Measurements from ENCODE around the gene FNDC10. TPM values are rescaled to one million over a fixed set of nuclear protein-coding genes. Genes with fewer than 3 reads are reported as not detected.

FNDC10 gene
- total and polyA plus RNA-seq, 9 of the 15 experiments (the other 6 are each of a cell fraction or from before 2014, with no cell fraction given), result 0.08 to 6.3 (median 1.6) TPM

DNA sequence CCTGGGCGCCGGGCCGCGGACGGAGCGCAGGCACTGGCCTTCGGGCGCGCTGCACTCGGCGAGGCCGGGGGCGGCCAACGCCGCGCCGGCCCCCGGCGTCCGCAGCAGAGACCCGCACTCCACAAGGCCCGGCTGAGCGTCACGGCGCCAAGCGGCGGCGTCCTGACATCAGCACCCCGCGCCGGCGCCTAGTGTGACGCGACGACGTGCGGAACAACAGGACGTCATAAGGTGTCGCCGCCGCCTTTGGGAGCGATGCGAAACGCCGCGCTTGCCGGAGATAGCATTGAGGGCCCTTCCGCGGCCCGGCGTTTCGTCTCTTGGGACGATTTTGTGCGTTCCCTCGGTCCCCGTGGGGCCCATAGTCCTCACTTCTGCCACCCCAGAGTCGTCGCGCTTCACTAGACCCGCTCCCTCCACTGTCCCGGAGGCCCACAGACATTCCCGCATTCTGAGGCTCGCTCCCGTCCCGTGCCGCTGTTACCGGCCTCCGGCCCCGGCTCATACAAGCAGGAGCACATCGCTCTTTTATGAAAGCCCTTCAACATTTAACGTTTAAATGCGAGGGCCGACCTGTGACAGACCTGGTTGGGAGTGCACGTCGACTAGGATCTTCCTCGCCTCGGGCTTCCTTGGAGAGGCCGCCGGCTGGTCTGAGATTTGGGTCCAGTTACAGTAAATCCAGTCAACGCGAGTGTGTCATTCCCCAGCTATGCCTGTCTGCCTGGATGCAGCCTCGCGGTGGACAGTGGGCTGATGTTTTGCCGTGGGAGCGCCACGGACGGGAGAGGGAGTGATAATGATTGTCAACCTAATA lies 25.0 kb downstream of the FNDC10 start, which contains the start of gene SSU72 (continued):
- TF ChIP-seq ZNF239 (CRISPR knock-in tag; IDR thresholded peaks at IDR 0.05), result no peak
- peak; percentile 74; the same call in 1 of the 2 replicates for TF ChIP-seq PML (IDR thresholded peaks at IDR 0.05; ENCODE audit: low read length)
- no peak for TF ChIP-seq FOXA1 (IDR thresholded peaks at IDR 0.05; ENCODE audit: borderline replicate concordance)
- no peak for TF ChIP-seq KLF16 (IDR thresholded peaks at IDR 0.05)
- peak in 1 of 2 experiments; percentile 73; a peak in 1 of 4 replicates for TF ChIP-seq ZMIZ1 (IDR thresholded peaks at IDR 0.05; ENCODE audit: low read depth in 2 of 2, low read length in 2 of 2)
- peak in 1 of 2 experiments; percentile 40 for TF ChIP-seq E2F6 (IDR thresholded peaks at IDR 0.05; ENCODE audit: borderline replicate concordance in 1 of 2, extremely low read depth in 1 of 2, insufficient read depth in 1 of 2, insufficient read length in 1 of 2, low read depth in 1 of 2, low read length in 1 of 2, poor library complexity in 1 of 2, severe bottlenecking in 1 of 2)
- TF ChIP-seq TRIM25 (IDR thresholded peaks at IDR 0.05; ENCODE audit: borderline replicate concordance), result no peak
- TF ChIP-seq ZNF518B (CRISPR knock-in tag; IDR thresholded peaks at IDR 0.05), result no peak
- peak; percentile 90 for TF ChIP-seq POLR2AphosphoS2 (IDR thresholded peaks at IDR 0.05; ENCODE audit: low read length)
- TF ChIP-seq POLR2AphosphoS5 (IDR thresholded peaks at IDR 0.05; ENCODE audit: control insufficient read depth, insufficient read depth, low read depth, low read length), result peak; percentile 91
- TF ChIP-seq BCL6 (CRISPR knock-in tag; IDR thresholded peaks at IDR 0.05), result no peak
- TF ChIP-seq MLX (CRISPR knock-in tag; conservative IDR thresholded peaks at IDR 0.05), result 0 out of 4 replicates have a peak, but pooled peaks of 1 of the 2 experiments have one; percentile 43
- peak; percentile 27 for TF ChIP-seq L3MBTL2 (IDR thresholded peaks at IDR 0.05)
- peak; percentile 95 for TF ChIP-seq ZC3H4 (CRISPR knock-in tag; IDR thresholded peaks at IDR 0.05; ENCODE audit: borderline replicate concordance)

Measured in K562 (cell line).